Mesenchymal stem cell (in vitro differentiated cells and primary cell): ENCODE data around the gene OTOS.

Experiments
- DNase-seq: peaks from one replicate; pipeline ENCODE4 v3.0.0-alpha.2; 2013
- H2AFZ ChIP-seq: one replicate; pipeline ENCODE4 v1.6.1; 2013; ENCODE audit warnings: low read depth, mild to moderate bottlenecking, control low read depth, inconsistent platforms, low read length, moderate library complexity
- H2AK5ac ChIP-seq: 2 replicates; pipeline ENCODE4 v1.6.1; 2013; ENCODE audit warnings: low read length, moderate library complexity, mild to moderate bottlenecking, inconsistent platforms; ENCODE audit not compliant: severe bottlenecking
- H2BK120ac ChIP-seq: one replicate; pipeline ENCODE4 v1.6.1; 2013; ENCODE audit warnings: low read depth, mild to moderate bottlenecking, inconsistent platforms, low read length, moderate library complexity
- H2BK12ac ChIP-seq, 2 experiments: one replicate each; pipeline ENCODE4 v1.6.1; 2013; ENCODE audit warnings: inconsistent platforms in 2 of 2, low read length in 2 of 2, mild to moderate bottlenecking in 2 of 2, moderate library complexity in 2 of 2, control low read depth in 1 of 2
- H2BK15ac ChIP-seq: one replicate; pipeline ENCODE4 v1.6.1; 2013; ENCODE audit warnings: mild to moderate bottlenecking, low read depth, inconsistent platforms; ENCODE audit not compliant: poor library complexity, severe bottlenecking
- H2BK5ac ChIP-seq: 2 replicates; pipeline ENCODE4 v1.6.1; 2013; ENCODE audit warnings: low read depth, mild to moderate bottlenecking, low read length, control low read depth, inconsistent platforms; ENCODE audit not compliant: poor library complexity, severe bottlenecking
- H3K14ac ChIP-seq, 2 experiments: one replicate each; pipeline ENCODE4 v1.6.1; 2013; ENCODE audit warnings: inconsistent platforms in 2 of 2, low read length in 2 of 2, control low read depth in 1 of 2, mild to moderate bottlenecking in 1 of 2, moderate library complexity in 1 of 2
- H3K18ac ChIP-seq, 2 experiments: one replicate each; pipeline ENCODE4 v1.6.1; 2013; ENCODE audit warnings: inconsistent platforms in 2 of 2, low read length in 2 of 2, control low read depth in 1 of 2, low read depth in 1 of 2, mild to moderate bottlenecking in 1 of 2
- H3K23ac ChIP-seq, 2 experiments: one replicate each; pipeline ENCODE4 v1.6.1; 2013; ENCODE audit warnings: inconsistent platforms in 2 of 2, low read length in 2 of 2, mild to moderate bottlenecking in 2 of 2, moderate library complexity in 2 of 2, control low read depth in 1 of 2
- H3K27ac ChIP-seq: 2 replicates; pipeline ENCODE4 v1.5.1; 2013; ENCODE audit warnings: mild to moderate bottlenecking, moderate library complexity, low read length, control low read depth, inconsistent platforms; ENCODE audit not compliant: poor library complexity, severe bottlenecking
- H3K27me3 ChIP-seq, 2 experiments: 2 replicates each; pipeline versions ENCODE4 v1.6.1 to v1.7.0; 2013; ENCODE audit warnings: low read length in 2 of 2, mild to moderate bottlenecking in 2 of 2, moderate library complexity in 2 of 2, control low read depth in 1 of 2, inconsistent platforms in 1 of 2; ENCODE audit not compliant: control insufficient read depth in 1 of 2, insufficient read depth in 1 of 2
- H3K36me3 ChIP-seq, 2 experiments: 2 replicates each; pipeline versions ENCODE4 v1.6.1 to v1.7.0; 2013; ENCODE audit warnings: low read length in 2 of 2, control low read depth in 1 of 2, inconsistent platforms in 1 of 2, low read depth in 1 of 2, mild to moderate bottlenecking in 1 of 2; ENCODE audit not compliant: insufficient read depth in 2 of 2, control insufficient read depth in 1 of 2
- H3K4ac ChIP-seq, 2 experiments: one replicate each; pipeline ENCODE4 v1.6.1; 2013; ENCODE audit warnings: inconsistent platforms in 2 of 2, low read length in 2 of 2, mild to moderate bottlenecking in 2 of 2, moderate library complexity in 2 of 2, control low read depth in 1 of 2, low read depth in 1 of 2
- H3K4me1 ChIP-seq: 2 replicates; pipeline ENCODE4 v1.6.1; 2013; ENCODE audit warnings: low read depth, low read length, control low read depth; ENCODE audit not compliant: control insufficient read depth, insufficient read depth
- H3K4me2 ChIP-seq: 2 replicates; pipeline ENCODE4 v1.6.1; 2013; ENCODE audit warnings: low read length, mild to moderate bottlenecking, inconsistent platforms; ENCODE audit not compliant: poor library complexity, severe bottlenecking
- H3K4me3 ChIP-seq, 2 experiments: 2 replicates each; pipeline versions ENCODE4 v1.5.1 to v1.7.0; 2013; ENCODE audit warnings: low read length in 2 of 2, mild to moderate bottlenecking in 2 of 2, control low read depth in 1 of 2, low read depth in 1 of 2; ENCODE audit not compliant: insufficient read depth in 1 of 2
- H3K79me1 ChIP-seq: replicated peaks from 2 replicates; pipeline ENCODE4 v1.6.1; 2013; ENCODE audit warnings: mild to moderate bottlenecking, control low read depth, low read length, inconsistent platforms; ENCODE audit not compliant: poor library complexity, severe bottlenecking
- H3K9ac ChIP-seq: 2 replicates; pipeline ENCODE4 v1.7.0; 2013; ENCODE audit warnings: mild to moderate bottlenecking, low read length, moderate library complexity
- H3K9me3 ChIP-seq: 2 replicates; pipeline ENCODE4 v1.7.0; 2013; ENCODE audit warnings: mild to moderate bottlenecking, low read length; ENCODE audit not compliant: control insufficient read depth
- H4K8ac ChIP-seq: one replicate; pipeline ENCODE4 v1.6.1; 2013; ENCODE audit warnings: inconsistent platforms, mild to moderate bottlenecking, low read length, moderate library complexity
- H4K91ac ChIP-seq: one replicate; pipeline ENCODE4 v1.6.1; 2013; ENCODE audit warnings: mild to moderate bottlenecking, low read length, inconsistent platforms
- WGBS: methylation state at CpG from one replicate; pipeline ENCODE4 v1.1.7; 2013; ENCODE audit warnings: mixed read lengths; 5-methylcytosine and 5-hydroxymethylcytosine counted together

The OTOS gene

DNA sequence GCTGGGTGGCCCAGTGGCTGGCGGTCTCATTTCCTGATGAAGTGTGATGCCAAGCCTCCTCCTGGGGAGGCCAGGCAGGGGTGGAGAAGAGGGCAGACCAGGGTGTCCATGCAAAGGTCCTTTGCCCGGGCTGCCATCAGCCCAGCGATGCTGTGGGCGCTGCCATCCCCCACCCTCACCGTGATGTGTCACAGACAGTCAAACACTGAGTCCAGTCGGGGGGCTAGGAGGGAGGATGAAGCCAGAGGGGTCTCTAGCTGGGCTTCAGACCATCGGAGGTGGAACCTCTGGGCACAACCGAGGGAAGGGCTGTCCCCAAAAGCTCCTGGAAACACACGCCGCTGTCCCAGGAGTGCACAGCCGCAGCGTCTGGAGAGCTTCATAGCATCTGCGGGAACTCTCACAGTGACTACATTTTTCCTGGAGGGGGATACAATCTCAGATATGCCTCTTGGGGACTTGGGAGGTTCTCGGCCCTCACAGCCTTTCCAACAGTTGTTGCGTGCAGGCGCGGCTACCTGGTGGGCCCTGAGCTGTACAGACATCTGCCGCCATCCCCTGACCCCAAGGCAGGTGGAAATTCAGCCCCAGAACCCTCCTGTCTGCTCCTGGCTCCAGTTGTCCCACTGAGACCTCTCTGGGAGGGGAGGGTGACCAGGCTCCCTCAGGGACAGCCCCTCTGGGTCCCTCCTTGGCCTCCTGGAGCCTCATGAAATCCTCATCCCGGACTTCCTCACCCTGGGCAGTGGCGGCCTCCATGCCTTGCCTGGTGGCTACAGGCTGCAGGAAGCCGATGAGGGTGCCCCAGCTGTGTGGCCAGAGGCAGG is 26.5 kb upstream of the OTOS start:
- Histone ChIP-seq H3K4me1 (no peaks in the 10 kb centered on the region), H3K79me1 (no peaks in the 10 kb centered on the region), H3K27me3 (peaks cover 0 to 62% of the 10 kb centered on the region in 2 experiments), H2BK5ac (no peak overlapping the region), H3K9ac (no peak overlapping the region), H2BK120ac (no peak overlapping the region), H3K36me3 (no peaks in the 10 kb centered on the region), H2AK5ac (no peak overlapping the region), H3K4me3 (no peak overlapping the region), H4K8ac (no peak overlapping the region), H3K9me3 (peaks cover 4% of the 10 kb centered on the region), H3K27ac (no peak overlapping the region), H2AFZ (no peak overlapping the region), H3K18ac (no peak overlapping the region), H3K4me2 (no peak overlapping the region), H4K91ac (no peak overlapping the region), H2BK15ac (no peak overlapping the region), H2BK12ac (no peak overlapping the region), H3K14ac (no peak overlapping the region), H3K4ac (no peak overlapping the region), H3K23ac (no peak overlapping the region)
- DNase-seq = no peak
- 84% methylated on average over 21 of the region's 21 CpGs for WGBS

DNA sequence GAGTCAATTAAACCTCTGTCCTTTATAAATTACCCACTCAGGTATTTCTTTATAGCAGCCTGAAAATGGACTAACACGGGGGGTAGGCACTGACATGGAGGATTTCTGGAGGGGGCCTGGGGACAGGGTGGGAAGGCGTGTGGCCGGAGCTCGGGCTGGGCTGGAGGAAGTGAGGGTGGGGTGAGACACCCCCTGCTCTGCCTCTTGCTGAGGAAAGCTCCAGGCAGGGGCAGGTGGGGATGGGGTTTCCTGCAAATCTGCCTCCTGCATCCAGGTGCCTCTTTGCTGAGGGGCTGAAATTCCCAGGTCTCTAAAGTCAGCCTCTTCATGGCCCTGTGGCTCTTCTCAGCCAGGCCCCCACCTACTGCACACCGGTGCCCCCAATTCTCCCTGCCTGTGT is 25.7 kb upstream of the OTOS start:
- Histone ChIP-seq H2AFZ (no peak overlapping the region), H3K4me1 (no peaks in the 10 kb centered on the region), H3K4ac (no peak overlapping the region), H2BK15ac (no peak overlapping the region), H3K18ac (no peak overlapping the region), H3K4me3 (no peak overlapping the region), H2AK5ac (no peak overlapping the region), H3K9me3 (peaks cover 2% of the 10 kb centered on the region), H4K91ac (no peak overlapping the region), H3K79me1 (no peaks in the 10 kb centered on the region), H3K36me3 (no peaks in the 10 kb centered on the region), H3K4me2 (no peak overlapping the region), H3K27me3 (peaks cover 0 to 54% of the 10 kb centered on the region in 2 experiments), H2BK12ac (no peak overlapping the region), H3K27ac (no peak overlapping the region), H3K14ac (no peak overlapping the region), H2BK120ac (no peak overlapping the region), H2BK5ac (no peak overlapping the region), H4K8ac (no peak overlapping the region), H3K23ac (no peak overlapping the region), H3K9ac (no peak overlapping the region)
- 87% methylated on average over 5 of the region's 5 CpGs for WGBS
- no peak for DNase-seq

DNA sequence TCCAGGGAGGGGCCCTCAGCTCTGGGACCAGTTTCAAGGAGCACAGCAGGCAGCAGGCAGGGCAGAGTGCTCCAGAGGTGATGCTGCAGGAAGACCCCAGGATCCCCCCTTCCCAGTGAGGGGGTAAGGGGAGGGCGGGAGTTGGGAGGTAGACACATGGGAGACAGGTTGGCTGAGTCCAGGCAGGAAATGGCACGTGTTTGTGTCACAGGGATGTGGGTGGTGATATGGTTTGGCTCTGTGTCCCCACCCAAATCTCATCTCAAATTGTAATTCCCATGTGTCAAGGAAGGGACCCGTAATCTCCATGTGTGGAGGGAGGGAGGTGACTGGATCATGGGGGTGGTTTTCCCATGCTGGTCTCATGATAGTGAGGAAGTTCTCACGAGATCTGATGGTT is 25.2 kb upstream of the OTOS start:
- H3K27ac ChIP-seq = no peak overlapping the region
- no peak overlapping the region for H2BK15ac ChIP-seq
- H3K14ac ChIP-seq = no peak overlapping the region
- no peaks in the 10 kb centered on the region for H3K36me3 ChIP-seq
- peaks cover 0 to 53% of the 10 kb centered on the region in 2 experiments for H3K27me3 ChIP-seq
- no peaks in the 10 kb centered on the region for H3K9me3 ChIP-seq
- no peak overlapping the region for H3K23ac ChIP-seq
- no peak overlapping the region for H2AFZ ChIP-seq
- H4K8ac ChIP-seq = no peak overlapping the region
- H3K4ac ChIP-seq = no peak overlapping the region
- no peak overlapping the region for H2BK5ac ChIP-seq
- H3K4me1 ChIP-seq = peaks cover 1% of the 10 kb centered on the region
- no peak for DNase-seq
- H2BK120ac ChIP-seq = no peak overlapping the region
- H2BK12ac ChIP-seq = no peak overlapping the region
- WGBS = 50% methylated on average over 2 of the region's 4 CpGs
- no peak overlapping the region for H4K91ac ChIP-seq
- no peak overlapping the region for H3K18ac ChIP-seq
- H3K4me3 ChIP-seq = no peak overlapping the region
- no peak overlapping the region for H3K9ac ChIP-seq
- no peak overlapping the region for H2AK5ac ChIP-seq
- no peaks in the 10 kb centered on the region for H3K79me1 ChIP-seq
- no peak overlapping the region for H3K4me2 ChIP-seq

DNA sequence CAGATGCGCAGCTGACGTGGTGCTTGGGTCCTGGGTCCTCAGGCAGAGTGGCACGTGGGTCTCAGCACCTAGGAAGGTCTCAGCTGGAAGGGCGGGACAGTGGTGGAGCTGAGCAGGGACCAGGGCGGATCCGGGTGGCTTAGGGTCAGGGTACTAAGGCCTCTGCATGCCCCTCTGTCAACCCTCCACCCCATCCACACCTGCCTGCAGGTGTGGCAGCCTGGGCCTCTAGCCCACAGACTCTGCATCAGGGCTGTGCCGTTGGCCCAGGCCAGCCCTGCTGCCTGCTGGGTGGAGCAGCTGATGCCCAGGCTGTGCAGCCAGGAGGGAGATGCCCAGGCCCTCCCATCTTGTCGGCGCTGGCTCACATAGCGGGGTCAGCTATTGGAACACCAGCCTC is 24.6 kb upstream of the OTOS start:
- H3K4me3 ChIP-seq = no peak overlapping the region
- H2BK5ac ChIP-seq = no peak overlapping the region
- H3K4ac ChIP-seq = no peak overlapping the region
- H2AK5ac ChIP-seq = no peak overlapping the region
- peaks cover 1% of the 10 kb centered on the region for H3K4me1 ChIP-seq
- H3K23ac ChIP-seq = no peak overlapping the region
- no peak overlapping the region for H3K4me2 ChIP-seq
- no peak overlapping the region for H3K9ac ChIP-seq
- no peaks in the 10 kb centered on the region for H3K9me3 ChIP-seq
- no peak for DNase-seq
- 84% methylated on average over 7 of the region's 10 CpGs for WGBS
- no peak overlapping the region for H2BK120ac ChIP-seq
- no peak overlapping the region for H3K27ac ChIP-seq
- no peak overlapping the region for H3K14ac ChIP-seq
- no peaks in the 10 kb centered on the region for H3K36me3 ChIP-seq
- H2BK15ac ChIP-seq = no peak overlapping the region
- no peak overlapping the region for H3K18ac ChIP-seq
- H2BK12ac ChIP-seq = no peak overlapping the region
- peaks cover 0 to 53% of the 10 kb centered on the region in 2 experiments for H3K27me3 ChIP-seq
- H2AFZ ChIP-seq = no peak overlapping the region
- no peak overlapping the region for H4K8ac ChIP-seq
- no peaks in the 10 kb centered on the region for H3K79me1 ChIP-seq
- H4K91ac ChIP-seq = no peak overlapping the region
